Endodermal cell (in vitro differentiated cells): ENCODE data around the gene RASEF. TPM values are rescaled to one million over a fixed set of nuclear protein-coding genes. Genes with fewer than 3 reads are reported as not detected.
A peak's percentile ranks its signal among the peaks of the same experiment; 100 is the strongest.

Experiments used
- DNase-seq: peaks from one replicate; pipeline ENCODE4 v3.0.0-alpha.2; 2017
- H3K27ac ChIP-seq: 2 replicates; pipeline ENCODE4 v1.5.1; 2013; ENCODE audit warnings: mild to moderate bottlenecking, low read depth, low read length, moderate library complexity
- H3K27me3 ChIP-seq: 2 replicates; pipeline ENCODE4 v1.6.1; 2013; ENCODE audit warnings: mild to moderate bottlenecking, low read length, moderate library complexity; ENCODE audit not compliant: insufficient read depth, control insufficient read depth, poor library complexity, severe bottlenecking
- H3K36me3 ChIP-seq: 2 replicates; pipeline ENCODE4 v1.7.0; 2013; ENCODE audit warnings: mild to moderate bottlenecking, low read length, moderate library complexity; ENCODE audit not compliant: control insufficient read depth, insufficient read depth
- H3K4me1 ChIP-seq: one replicate; pipeline ENCODE4 v1.7.0; 2013; ENCODE audit warnings: low read length; ENCODE audit not compliant: control insufficient read depth, insufficient read depth
- H3K4me3 ChIP-seq: 2 replicates; pipeline ENCODE4 v1.5.1; 2013; ENCODE audit warnings: mild to moderate bottlenecking, low read length, moderate library complexity
- H3K9ac ChIP-seq: 2 replicates; pipeline ENCODE4 v1.6.1; 2013; ENCODE audit warnings: mild to moderate bottlenecking, low read length, moderate library complexity; ENCODE audit not compliant: poor library complexity, severe bottlenecking; ENCODE audit errors: extremely low read depth
- H3K9me3 ChIP-seq: 2 replicates; pipeline ENCODE4 v1.6.1; 2013; ENCODE audit warnings: mild to moderate bottlenecking, low read length, moderate library complexity; ENCODE audit not compliant: control insufficient read depth
- H3K27ac Mint-ChIP-seq: 2 replicates; pipeline ENCODE4 v1.8.0; 2020; ENCODE audit warnings: mixed read lengths
- H3K27me3 Mint-ChIP-seq: 2 replicates; pipeline ENCODE4 v1.8.0; 2021; ENCODE audit warnings: mild to moderate bottlenecking, mixed read lengths; ENCODE audit not compliant: insufficient read depth
- H3K36me3 Mint-ChIP-seq: 2 replicates; pipeline ENCODE4 v1.8.0; 2020; ENCODE audit warnings: low read depth, mixed read lengths
- H3K4me1 Mint-ChIP-seq: 2 replicates; pipeline ENCODE4 v1.8.0; 2020; ENCODE audit warnings: mixed read lengths
- H3K4me3 Mint-ChIP-seq: 2 replicates; pipeline ENCODE4 v1.8.0; 2020; ENCODE audit warnings: mild to moderate bottlenecking, moderate library complexity, mixed read lengths
- H3K9me3 Mint-ChIP-seq: 2 replicates; pipeline ENCODE4 v1.8.0; 2020; ENCODE audit warnings: mild to moderate bottlenecking, mixed read lengths
- WGBS, 2 experiments: methylation state at CpG; one replicate each; pipeline versions ENCODE4 v1.1.5 to v1.1.7; 2013; ENCODE audit warnings: missing lambda C conversion rate in 2 of 2, mixed read lengths in 1 of 2; ENCODE audit not compliant: insufficient coverage in 1 of 2, insufficient read length in 1 of 2; 5-methylcytosine and 5-hydroxymethylcytosine counted together
- total RNA-seq, 2 donors: library from RNA; stranded (reverse); fragmentation: NEBNext Ultra II Directional in 1 of 2; extraction: Animal tissue kit (Norgen Biotek cat#: 25700) in 1 of 2; gene quantifications; 2 replicates in 1 of 2; 3 replicates in 1 of 2; pipeline ENCODE4 v1.2.1, GENCODE V29; 2021
- TF ChIP-seq, protein P1 (sequence below): fragments of 200-600 bp; sonication (generic); conservative IDR thresholded peaks from 2 replicates; pipeline ENCODE4 v1.5.0; 2021; ENCODE audit warnings: antibody characterized with exemption, mild to moderate bottlenecking

Gene RASEF
- total RNA-seq, 2 donors from 2014 or later: 1.1 to 1.7 TPM

DNA sequence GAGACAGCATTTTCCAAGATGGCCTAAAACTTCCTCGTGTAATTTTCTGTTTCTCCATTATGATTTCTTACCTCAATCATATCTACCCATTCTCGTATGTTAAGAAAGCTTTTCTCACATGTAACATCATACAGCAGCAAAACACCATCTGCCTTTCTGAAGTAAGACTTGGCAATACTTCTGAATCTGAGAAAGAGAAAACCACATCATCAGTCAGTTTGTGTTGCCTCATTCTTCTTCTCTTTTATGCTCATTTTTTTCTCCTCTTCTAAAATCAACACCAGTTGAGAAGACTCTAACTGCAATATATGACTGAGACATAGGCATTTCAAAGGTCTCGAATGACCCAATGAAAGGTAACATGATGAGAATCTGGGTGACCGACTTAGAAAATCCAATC is 66.0 kb downstream of the RASEF start:
- 90 to 96% methylated on average over 2 to 4 of the region's 4 CpGs for WGBS, 2 experiments
- no peaks in the 10 kb centered on the region for H3K9me3 Mint-ChIP-seq
- no peaks in the 10 kb centered on the region for H3K36me3 ChIP-seq
- no peaks in the 10 kb centered on the region for H3K9me3 ChIP-seq
- H3K4me3 Mint-ChIP-seq: no peak overlapping the region
- peaks cover under 1% of the 10 kb centered on the region for H3K4me1 Mint-ChIP-seq
- DNase-seq: no peak
- H3K27ac Mint-ChIP-seq: no peak overlapping the region
- no peak overlapping the region for H3K4me3 ChIP-seq
- no peaks in the 10 kb centered on the region for H3K36me3 Mint-ChIP-seq
- H3K4me1 ChIP-seq: no peaks in the 10 kb centered on the region
- H3K27me3 Mint-ChIP-seq: peaks cover 1% of the 10 kb centered on the region
- TF ChIP-seq, protein P1, sequence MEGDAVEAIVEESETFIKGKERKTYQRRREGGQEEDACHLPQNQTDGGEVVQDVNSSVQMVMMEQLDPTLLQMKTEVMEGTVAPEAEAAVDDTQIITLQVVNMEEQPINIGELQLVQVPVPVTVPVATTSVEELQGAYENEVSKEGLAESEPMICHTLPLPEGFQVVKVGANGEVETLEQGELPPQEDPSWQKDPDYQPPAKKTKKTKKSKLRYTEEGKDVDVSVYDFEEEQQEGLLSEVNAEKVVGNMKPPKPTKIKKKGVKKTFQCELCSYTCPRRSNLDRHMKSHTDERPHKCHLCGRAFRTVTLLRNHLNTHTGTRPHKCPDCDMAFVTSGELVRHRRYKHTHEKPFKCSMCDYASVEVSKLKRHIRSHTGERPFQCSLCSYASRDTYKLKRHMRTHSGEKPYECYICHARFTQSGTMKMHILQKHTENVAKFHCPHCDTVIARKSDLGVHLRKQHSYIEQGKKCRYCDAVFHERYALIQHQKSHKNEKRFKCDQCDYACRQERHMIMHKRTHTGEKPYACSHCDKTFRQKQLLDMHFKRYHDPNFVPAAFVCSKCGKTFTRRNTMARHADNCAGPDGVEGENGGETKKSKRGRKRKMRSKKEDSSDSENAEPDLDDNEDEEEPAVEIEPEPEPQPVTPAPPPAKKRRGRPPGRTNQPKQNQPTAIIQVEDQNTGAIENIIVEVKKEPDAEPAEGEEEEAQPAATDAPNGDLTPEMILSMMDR: no peak
- H3K27ac ChIP-seq: no peak overlapping the region
- no peaks in the 10 kb centered on the region for H3K27me3 ChIP-seq
- H3K9ac ChIP-seq: no peak overlapping the region

DNA sequence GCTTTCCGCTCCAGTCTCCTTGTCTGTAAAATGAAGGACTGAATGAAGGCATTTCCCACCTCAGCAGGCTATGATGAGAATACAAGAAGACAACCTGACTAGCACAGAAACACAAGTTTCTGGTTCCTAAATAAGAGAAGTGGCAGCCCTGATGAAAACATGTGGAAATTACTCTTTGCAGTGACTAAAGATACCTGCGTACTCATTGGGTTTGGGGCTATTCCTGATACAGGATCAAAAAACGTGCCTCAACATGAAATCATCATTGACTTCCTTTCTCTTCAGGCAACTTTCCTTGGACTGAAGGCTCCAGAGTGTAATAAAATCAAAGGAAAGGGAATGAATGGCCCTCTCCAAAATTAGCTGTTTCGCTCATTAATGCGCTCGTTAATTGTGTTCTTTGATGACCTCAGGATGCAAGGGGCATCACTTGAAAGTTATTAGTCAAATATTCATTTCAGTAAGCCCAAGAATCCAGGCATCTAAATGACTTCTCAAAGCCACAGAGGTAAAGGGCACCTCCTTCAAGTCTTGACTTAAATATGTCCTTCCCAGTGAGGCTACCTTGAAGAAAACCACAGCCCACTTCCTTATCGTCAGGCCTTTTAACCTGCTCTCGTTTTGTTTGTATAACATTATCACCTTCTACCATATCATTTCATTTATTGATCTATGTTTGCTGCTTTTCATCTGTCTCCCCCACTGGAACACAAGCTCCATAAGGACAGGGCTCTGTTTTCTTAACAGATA is 68.9 kb downstream of the RASEF start:
- WGBS, 2 experiments: 90 to 93% methylated on average over 6 to 8 of the region's 8 CpGs

DNA sequence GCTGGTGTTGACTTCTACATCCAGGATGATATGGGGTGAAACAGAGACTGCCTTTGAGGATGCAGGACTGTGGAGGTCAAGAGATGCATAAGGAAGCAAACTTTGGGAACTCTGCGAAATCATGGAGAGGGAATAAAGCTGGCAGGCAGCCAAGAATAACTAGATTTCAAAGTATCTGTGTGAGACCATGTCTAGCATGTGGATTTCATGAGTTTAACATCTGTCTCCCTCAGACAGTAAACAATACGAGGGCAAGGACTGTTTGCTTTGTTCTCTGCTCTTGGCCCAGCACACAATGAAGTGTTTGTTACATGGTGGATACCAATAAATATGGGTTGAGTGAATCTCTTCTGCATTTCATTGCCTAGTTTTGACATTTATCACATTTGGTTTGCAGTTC is 71.3 kb downstream of the RASEF start:
- 82 to 93% methylated on average over 2 of the region's 2 CpGs for WGBS, 2 experiments

More for the DNA sequence above, 68.9 kb downstream of the RASEF start:
- no peak overlapping the region for H3K27ac ChIP-seq
- H3K4me3 ChIP-seq: no peak overlapping the region
- peaks cover 5% of the 10 kb centered on the region for H3K4me1 Mint-ChIP-seq
- no peaks in the 10 kb centered on the region for H3K36me3 ChIP-seq
- H3K27me3 ChIP-seq: no peaks in the 10 kb centered on the region
- no peaks in the 10 kb centered on the region for H3K9me3 ChIP-seq
- H3K27ac Mint-ChIP-seq: no peak overlapping the region
- no peaks in the 10 kb centered on the region for H3K9me3 Mint-ChIP-seq
- peaks cover 1% of the 10 kb centered on the region for H3K27me3 Mint-ChIP-seq
- no peaks in the 10 kb centered on the region for H3K36me3 Mint-ChIP-seq
- DNase-seq: no peak
- H3K9ac ChIP-seq: no peak overlapping the region
- H3K4me1 ChIP-seq: peaks cover 7% of the 10 kb centered on the region
- TF ChIP-seq, protein P1: no peak
- H3K4me3 Mint-ChIP-seq: no peak overlapping the region

More for the DNA sequence above, 71.3 kb downstream of the RASEF start:
- Mint-ChIP-seq H3K27me3 (no peaks in the 10 kb centered on the region), H3K9me3 (no peaks in the 10 kb centered on the region), H3K4me3 (no peak overlapping the region), H3K4me1 (peaks cover 5% of the 10 kb centered on the region), H3K27ac (no peak overlapping the region), H3K36me3 (no peaks in the 10 kb centered on the region)
- Histone ChIP-seq H3K9me3 (no peaks in the 10 kb centered on the region), H3K4me3 (peak overlapping the region; percentile 30), H3K4me1 (peaks cover 7% of the 10 kb centered on the region), H3K27ac (no peak overlapping the region), H3K9ac (no peak overlapping the region), H3K36me3 (no peaks in the 10 kb centered on the region), H3K27me3 (no peaks in the 10 kb centered on the region)
- TF ChIP-seq, protein P1: no peak
- DNase-seq: no peak
